ENCODE results near the gene PRKACA.

The PRKACA gene

DNA sequence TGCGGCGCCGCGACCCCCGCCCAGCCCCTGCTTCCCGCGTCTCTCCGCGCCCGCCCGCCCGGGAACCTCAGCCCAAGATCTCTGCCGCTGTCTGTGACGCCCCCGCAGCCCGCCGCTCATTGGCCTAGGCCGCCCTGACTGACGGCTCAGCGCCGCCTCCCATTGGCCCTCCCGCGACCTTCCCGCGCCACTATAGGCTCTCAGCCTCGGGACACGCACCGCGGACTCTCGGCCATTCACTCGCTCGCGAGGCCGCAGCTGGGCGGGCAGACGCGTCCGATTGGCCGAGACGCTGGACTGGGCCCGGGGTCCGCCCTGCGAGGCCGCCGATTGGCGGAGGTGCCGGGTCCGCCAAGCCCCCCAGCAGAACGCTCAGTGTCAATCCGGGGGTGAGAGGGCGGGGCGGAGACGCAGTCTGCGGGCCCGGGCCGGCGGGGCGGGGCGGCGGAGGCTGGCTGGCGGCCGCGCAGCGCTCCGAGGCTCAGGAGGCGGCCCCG lies at the start of gene PRKACA:
TSS of gene PRKACA (minus strand) at position 95 of the 497 bp plus-strand sequence. CDS start 215 bp downstream, outside the sequence.
- DNase-seq, result peak; percentile 83 to 100 (median 99)

DNA sequence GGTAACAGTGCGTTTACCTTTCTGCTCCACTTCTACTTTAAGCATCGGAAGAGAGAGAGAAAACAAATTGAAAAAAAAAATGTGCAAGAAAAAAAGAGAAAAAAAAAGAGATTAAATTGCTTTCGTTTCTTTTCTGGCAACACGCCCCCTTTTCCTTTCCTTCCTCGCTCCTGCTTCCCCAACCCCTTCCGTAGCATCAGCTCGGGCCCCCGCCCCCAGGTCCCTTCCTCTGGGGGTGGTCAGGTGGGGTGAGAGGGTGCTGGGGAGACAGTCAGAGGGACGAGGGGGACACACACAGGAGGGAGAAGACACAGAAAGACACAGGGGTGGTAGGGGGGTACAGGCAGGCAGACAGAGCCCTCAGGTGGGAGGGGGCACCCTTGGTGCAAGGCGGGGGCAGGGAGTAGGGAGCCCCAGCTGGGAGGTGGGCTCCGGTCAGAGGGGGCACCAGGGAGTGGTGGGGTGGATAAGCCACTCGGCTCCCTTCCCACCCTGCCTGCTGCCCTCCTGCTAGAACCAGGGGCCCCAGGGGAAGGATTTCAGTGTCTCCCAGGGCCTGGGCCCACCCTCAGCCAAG lies 49.5 kb upstream of the PRKACA start:
- no peak for DNase-seq

- DNase-seq, result no peak
These were observed 48.6 kb upstream of the PRKACA start for GRCh38 chr19:14165990-14166830.

- DNase-seq, result no peak
These were observed 47.3 kb upstream of the PRKACA start for GRCh38 chr19:14164724-14165493.

DNA sequence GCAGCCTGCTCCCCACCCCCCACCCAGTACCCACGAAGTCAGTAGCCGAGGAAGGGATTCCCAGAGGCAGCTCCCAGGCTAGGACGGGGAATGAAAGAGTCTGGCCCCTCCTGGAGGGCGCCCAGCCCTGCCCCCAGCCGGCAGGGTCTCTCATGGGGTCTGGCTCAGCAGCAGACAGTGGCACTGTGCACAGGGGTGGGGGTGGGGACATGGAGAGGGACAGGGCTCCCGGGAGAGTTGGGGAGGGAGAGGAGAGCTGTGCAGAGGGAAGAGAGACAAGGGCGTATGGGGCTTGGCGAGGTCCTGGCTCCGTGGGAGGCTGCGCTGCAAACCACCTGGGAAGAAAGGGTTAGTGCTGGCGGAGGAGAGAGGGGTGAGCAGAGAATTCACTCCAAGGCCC lies 46.5 kb upstream of the PRKACA start:
- DNase-seq, result no peak

DNA sequence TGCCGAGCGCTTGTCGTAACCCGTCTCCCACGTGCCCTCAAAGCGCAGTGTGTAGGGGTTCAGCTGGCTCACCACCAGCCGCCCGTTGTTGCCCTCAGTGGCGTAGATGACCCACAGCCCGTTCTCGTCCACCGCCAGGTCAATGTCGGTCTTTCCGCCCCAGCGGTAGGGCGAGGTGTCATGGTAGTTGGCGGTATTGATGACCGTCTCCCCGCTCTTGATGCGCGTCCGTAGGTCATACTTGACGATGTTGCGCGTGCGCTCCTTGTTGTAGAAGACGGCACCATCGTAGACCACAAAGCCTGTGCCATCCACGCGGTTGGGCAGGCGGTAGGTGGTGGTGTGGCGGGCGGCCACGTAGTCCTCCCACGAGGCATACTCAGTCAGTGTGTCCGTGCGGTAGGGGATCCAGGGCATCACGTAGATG lies 45.3 kb upstream of the PRKACA start:
- DNase-seq, result no peak

GRCh38 chr19:14161305-14161704 lies 43.7 kb upstream of the PRKACA start:
- DNase-seq, result no peak

- no peak for DNase-seq
These were observed 42.6 kb upstream of the PRKACA start for GRCh38 chr19:14160017-14160703.

DNA sequence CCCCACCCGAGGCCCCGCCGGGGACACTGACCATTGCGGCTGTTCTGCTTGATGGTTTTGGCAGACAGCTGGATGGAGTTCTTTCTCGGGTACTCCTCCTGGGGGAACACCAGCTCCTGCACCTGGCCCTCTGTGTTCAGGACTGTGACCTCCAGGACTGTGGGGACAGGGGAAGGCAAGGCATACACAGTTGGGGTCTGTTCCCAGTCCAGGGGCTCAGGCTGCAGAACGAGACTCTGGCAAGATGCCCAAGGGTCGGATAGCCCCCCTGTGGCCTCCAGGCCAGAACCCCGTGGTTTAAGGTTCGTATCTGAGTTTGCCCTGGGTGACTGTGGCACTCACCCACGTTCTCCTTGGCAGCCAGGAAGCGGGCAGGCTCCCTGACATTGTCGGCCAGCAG lies 41.5 kb upstream of the PRKACA start:
- DNase-seq, result no peak

DNA sequence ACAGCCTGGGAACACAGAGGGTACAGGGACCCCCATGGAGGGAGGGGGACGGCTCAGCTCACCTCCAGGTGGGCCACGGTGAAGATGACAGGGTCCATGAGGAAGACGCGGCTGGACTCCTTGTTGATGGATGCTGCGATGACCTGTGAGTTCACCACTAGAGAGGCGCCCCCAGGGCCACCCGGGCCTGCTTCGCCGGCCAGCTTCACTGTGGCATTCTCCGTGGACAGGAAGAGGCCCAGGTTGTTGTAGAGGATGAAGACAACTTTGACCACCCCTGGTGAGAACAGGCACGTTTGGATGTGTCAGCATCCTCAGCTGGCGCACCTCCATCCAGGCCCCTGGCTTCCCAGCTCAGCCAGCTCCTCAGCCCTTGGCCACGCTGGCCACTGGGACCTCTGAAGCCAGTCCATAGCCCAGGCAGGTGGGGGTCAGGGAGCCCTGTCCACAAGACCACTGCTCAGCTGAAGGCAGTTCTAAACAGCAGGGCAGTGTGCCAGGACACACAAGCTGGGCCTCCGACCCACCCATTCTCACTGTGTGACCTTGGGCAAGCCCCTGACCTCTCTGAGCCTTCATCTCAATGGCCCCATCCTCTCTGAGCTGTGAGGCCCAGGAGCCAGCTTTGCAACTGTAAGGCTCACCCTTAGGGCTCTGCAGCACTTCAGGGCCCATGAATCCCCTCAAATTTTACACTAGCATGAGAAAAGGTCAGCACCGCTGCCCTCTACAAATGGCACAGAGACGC lies 40.9 kb upstream of the PRKACA start:
- no peak for DNase-seq

DNA sequence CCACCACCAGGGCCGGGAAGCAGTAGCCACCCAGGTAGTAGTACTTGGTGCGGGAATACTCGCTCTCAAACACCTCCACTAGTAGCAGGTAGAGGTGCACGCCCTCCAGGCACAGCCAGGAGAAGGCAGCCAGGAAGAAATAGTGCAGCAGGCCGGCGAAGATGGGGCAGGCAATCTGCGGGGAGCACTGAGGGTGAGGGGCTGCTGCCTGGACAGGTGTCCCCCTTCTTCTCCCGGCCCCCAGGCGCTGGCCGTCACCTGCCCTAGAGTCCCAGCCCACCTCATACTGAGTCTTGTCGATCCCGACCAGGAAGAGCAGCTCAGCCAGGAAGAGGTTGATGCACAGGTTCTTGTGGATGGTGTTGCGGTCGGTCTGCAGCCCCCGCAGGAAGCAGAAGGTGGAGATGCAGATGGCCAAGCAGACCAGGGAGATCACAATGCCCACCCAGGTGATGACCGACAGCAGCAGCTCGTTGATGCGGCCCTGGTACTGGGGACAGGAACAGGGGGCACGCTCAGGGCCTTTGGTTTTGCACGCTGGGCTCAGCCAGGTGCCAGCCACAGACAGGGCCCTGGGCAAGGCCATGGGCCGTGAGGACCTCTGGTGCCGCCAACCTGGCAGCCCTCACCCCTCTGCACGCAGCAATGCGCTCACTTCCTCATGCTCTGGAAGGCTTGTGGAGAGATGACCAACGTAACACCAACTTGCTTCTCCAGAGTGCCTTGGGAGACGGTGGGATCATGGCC lies 39.6 kb upstream of the PRKACA start:
- DNase-seq, result no peak

- no peak for DNase-seq
These were observed 38.6 kb upstream of the PRKACA start for GRCh38 chr19:14156122-14156521.

DNA sequence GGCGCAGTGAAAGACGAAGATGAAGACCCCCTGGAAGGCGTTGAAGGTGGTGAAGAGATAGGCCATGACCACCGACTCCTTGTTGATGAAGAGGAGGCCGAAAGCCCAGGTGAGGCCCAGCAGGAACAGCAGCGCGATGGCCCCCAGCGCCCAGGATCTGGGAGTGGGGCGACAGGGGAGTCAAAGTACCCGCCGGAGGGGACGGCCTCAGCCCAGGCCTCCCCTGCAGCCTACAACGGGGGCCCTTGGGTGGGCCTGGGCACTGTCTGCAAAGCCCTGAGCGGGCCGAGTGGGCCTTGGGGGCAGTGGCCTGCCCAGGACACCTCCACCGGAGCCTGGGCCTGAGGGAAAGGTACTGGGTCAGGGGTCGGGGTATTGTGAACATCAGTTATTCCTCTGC lies 37.8 kb upstream of the PRKACA start:
- DNase-seq, result no peak

DNA sequence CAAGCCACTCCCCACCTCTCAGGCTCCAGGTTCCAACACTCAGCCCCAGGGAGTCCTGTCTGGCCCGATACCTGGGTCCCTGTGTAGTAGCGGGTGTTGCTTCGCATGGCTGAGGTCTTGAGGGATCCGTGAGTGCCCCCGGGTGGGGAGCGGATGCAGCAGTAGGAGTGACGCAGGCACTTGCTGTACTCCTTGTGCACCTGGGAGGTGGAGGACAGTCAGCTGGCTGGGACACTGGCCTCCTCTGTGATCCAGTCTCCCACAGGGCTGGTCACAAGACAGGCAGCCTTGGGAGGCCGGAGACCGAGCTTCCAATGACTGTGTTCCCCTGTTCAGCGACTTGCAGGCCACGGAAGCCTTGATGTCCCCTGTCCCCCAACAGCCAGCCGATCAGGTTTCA lies 35.2 kb upstream of the PRKACA start:
- DNase-seq, result no peak

- DNase-seq, result no peak
These were observed 33.5 kb upstream of the PRKACA start for GRCh38 chr19:14150770-14151661.

- DNase-seq, result no peak
These were observed 32.6 kb upstream of the PRKACA start for GRCh38 chr19:14150041-14150769.

GRCh38 chr19:14149509-14149994 lies 32.0 kb upstream of the PRKACA start:
- peak in 47 of 51 donors; percentile 4 to 79 (median 53) for DNase-seq

All from hypothalamus (tissue), 51 donors.